Esophagus squamous epithelium (tissue), 5 donors: Measurements from ENCODE around the gene CALCOCO2. TPM values are rescaled to one million over a fixed set of nuclear protein-coding genes. Genes with fewer than 3 reads are reported as not detected.

Experiments
- DNase-seq: peaks from one replicate; lab custom pipeline; 2025; lab: John Stamatoyannopoulos, UW
- H3K27ac ChIP-seq, 4 donors: fragments of 200-600 bp; sonication (generic); one replicate each; pipeline ENCODE4 v1.5.1; 2016 to 2019; ENCODE audit warnings: mild to moderate bottlenecking in 1 of 4
- H3K27me3 ChIP-seq, 4 donors: fragments of 200-600 bp; sonication (generic); 1 replicate in 3 of 4; 2 replicates in 1 of 4; pipeline versions ENCODE4 v1.5.1 to v1.6.0; 2017 to 2021; ENCODE audit warnings: antibody characterized with exemption in 1 of 4
- H3K36me3 ChIP-seq, 3 donors: fragments of 200-600 bp; sonication (generic); one replicate each; pipeline ENCODE4 v1.5.1; 2016 to 2019
- H3K4me1 ChIP-seq, 3 donors: fragments of 200-600 bp; sonication (generic); one replicate each; pipeline ENCODE4 v1.5.1; 2017 to 2019
- H3K4me3 ChIP-seq, 4 donors: fragments of 200-600 bp; sonication (generic); 1 replicate in 3 of 4; 2 replicates in 1 of 4; pipeline ENCODE4 v1.5.1; 2016 to 2019; ENCODE audit warnings: mild to moderate bottlenecking in 2 of 4, moderate library complexity in 1 of 4
- H3K9me3 ChIP-seq, 3 donors: fragments of 200-600 bp; sonication (generic); one replicate each; pipeline ENCODE4 v1.5.1; 2016 to 2019
- CTCF ChIP-seq, 6 experiments: fragments of 450-650 bp in 4 of 6; fragments of 200-600 bp in 2 of 6; sonication (generic) in 2 of 6; IDR thresholded peaks; one replicate each; pipeline ENCODE4 v1.5.1; 2016 to 2019; ENCODE audit warnings: antibody characterized with exemption in 6 of 6, mild to moderate bottlenecking in 4 of 6, moderate library complexity in 4 of 6
- POLR2A ChIP-seq, 4 donors: fragments of 450-650 bp; IDR thresholded peaks; one replicate each; pipeline ENCODE4 v1.6.1; 2017; ENCODE audit warnings: antibody characterized with exemption in 4 of 4, mild to moderate bottlenecking in 4 of 4, moderate library complexity in 3 of 4
- WGBS, 2 donors: methylation state at CpG; one replicate each; pipeline ENCODE4 v1.1.5; 2018; 5-methylcytosine and 5-hydroxymethylcytosine counted together
- intact Hi-C: fragments of 100-400 bp; cut with DNase I; formaldehyde crosslinking; loops from one replicate; pipeline ENCODE4 v1.15.0; 2022
- total RNA-seq, 4 donors: library from RNA; depleted of rRNA; stranded (reverse); fragments of >200 nt; gene quantifications; one replicate each; pipeline ENCODE4 v1.1.0, GENCODE V29; 2016
- donor health status: DM: yes; HTN: yes; CAD: no.

Gene CALCOCO2
- 100 to 1,000 TPM in 1 of 4 donors, 10 to 100 TPM in 3; 62.3 to 129 (median 79.4) TPM for total RNA-seq

DNA sequence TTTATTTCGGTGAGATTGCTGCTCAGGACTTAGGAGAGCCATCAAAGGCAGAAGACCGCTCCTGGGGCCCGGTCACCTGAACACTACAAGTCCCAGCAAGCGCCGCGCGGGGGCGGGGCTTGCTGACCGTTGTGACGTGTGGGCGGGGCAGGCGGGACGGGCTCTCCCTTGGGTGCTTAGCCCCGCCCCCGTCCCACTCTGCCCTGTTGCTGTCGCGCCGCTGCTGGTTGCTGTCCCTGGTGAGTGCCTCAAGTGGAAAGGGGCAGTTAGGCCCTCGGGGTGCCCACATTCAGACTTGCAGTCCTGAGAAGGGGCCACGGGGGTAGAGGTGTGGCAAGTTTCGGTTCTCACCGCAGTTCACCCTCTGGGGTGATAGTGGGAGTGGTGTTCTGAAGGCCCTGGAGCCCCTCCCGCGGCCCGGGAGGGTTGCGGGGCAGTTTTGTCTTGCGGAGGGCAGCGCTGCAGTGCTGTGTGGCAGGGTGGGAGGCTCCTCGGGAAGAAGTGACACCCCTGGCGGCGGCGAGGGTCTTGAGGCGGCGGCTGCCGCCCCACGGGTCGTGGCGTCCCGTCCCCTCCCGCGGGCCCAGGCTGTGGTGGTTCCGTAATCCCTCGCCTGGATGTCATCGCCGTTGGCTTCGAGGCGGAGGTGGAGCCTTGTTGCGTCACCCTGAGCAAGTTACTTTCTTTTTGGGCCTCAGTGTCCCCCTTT lies at the start of gene CALCOCO2:
CALCOCO2 (plus strand) TSS at position 196 of the 709 bp plus-strand sequence. CDS start 10,673 bp downstream, outside the sequence.
- Histone ChIP-seq H3K4me1 (peaks cover 9 to 50% (median 41%) of the 10 kb centered on the region in 3 donors), H3K36me3 (no peaks in the 10 kb centered on the region), H3K4me3 (peak within 1 kb of the TSS; percentile 69 to 98 (median 92)), H3K9me3 (no peaks in the 10 kb centered on the region), H3K27me3 (no peaks in the 10 kb centered on the region), H3K27ac (peak within 1 kb of the TSS; percentile 97 to 99 (median 98))
- intact Hi-C loops, result no loop called here
- peak; percentile 77 for DNase-seq
- TF ChIP-seq CTCF (IDR thresholded peaks at IDR 0.05) (peak in 3 of 6 experiments; percentile 11 to 29 (median 14)), POLR2A (IDR thresholded peaks at IDR 0.05) (peak in 3 of 4 donors; percentile 73 to 92 (median 84))
- WGBS, 2 donors, result 2 to 4% methylated on average over 17 to 25 of the region's 48 CpGs

DNA sequence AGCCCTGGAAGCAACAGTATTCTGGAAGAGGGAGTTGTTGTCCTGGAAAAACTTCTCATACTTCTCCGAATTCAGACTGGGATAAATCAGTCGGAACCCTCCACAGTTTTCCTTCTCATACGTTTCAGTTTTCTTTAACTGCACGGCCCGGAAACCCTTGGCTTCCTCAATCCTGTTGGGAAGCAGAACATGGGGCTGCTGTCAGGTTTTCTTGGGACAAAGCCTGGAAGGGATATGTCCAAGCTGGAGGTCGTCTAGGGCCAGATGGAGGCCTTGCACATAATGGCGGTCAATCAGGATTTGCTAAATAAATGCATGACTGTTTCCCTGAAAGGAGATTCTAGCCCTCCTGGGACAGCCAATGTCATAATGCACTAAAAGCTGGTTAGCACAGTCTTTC lies 43.0 kb upstream of the CALCOCO2 start:
- H3K4me3 ChIP-seq, result no peak overlapping the region
- WGBS, 2 donors, result 59 to 66% methylated on average over 7 of the region's 7 CpGs
- peaks cover 0 to 91% (median 0%) of the 10 kb centered on the region in 4 donors for H3K27me3 ChIP-seq
- TF ChIP-seq CTCF (IDR thresholded peaks at IDR 0.05) (no peak), POLR2A (IDR thresholded peaks at IDR 0.05) (no peak)
- H3K9me3 ChIP-seq, result no peaks in the 10 kb centered on the region
- H3K36me3 ChIP-seq, result no peaks in the 10 kb centered on the region
- H3K27ac ChIP-seq, result no peak overlapping the region
- intact Hi-C loops, result no loop called here
- H3K4me1 ChIP-seq, result peaks cover 0 to 10% (median 0%) of the 10 kb centered on the region in 3 donors
- DNase-seq, result no peak

- 27 to 42% methylated on average over 6 of the region's 9 CpGs for WGBS, 2 donors
- no peak overlapping the region for H3K4me3 ChIP-seq
- H3K27ac ChIP-seq, result no peak overlapping the region
- intact Hi-C loops, result loop anchor here (5.0 to 10.0 kb wide), 2 partner anchors 63 to 116 kb away; partner anchors contain the start of gene HOXB13
- H3K27me3 ChIP-seq, result peaks cover 0 to 99% (median 0%) of the 10 kb centered on the region in 4 donors
- no peak for DNase-seq
- H3K36me3 ChIP-seq, result no peaks in the 10 kb centered on the region
- H3K9me3 ChIP-seq, result no peaks in the 10 kb centered on the region
- peaks cover 0 to 11% (median 0%) of the 10 kb centered on the region in 3 donors for H3K4me1 ChIP-seq
- TF ChIP-seq CTCF (IDR thresholded peaks at IDR 0.05) (no peak), POLR2A (IDR thresholded peaks at IDR 0.05) (no peak)
These were observed 40.2 kb upstream of the CALCOCO2 start for GRCh38 chr17:48790607-48791127.

- peaks cover 0 to 15% (median 0%) of the 10 kb centered on the region in 3 donors for H3K4me1 ChIP-seq
- H3K9me3 ChIP-seq, result no peaks in the 10 kb centered on the region
- no peak overlapping the region for H3K27ac ChIP-seq
- peak; percentile 43 to 79 (median 68) for TF ChIP-seq CTCF (IDR thresholded peaks at IDR 0.05)
- TF ChIP-seq POLR2A (IDR thresholded peaks at IDR 0.05), result no peak
- H3K36me3 ChIP-seq, result no peaks in the 10 kb centered on the region
- 23 to 39% methylated on average over 10 to 13 of the region's 14 CpGs for WGBS, 2 donors
- intact Hi-C loops, result loop anchor here (5.0 to 10.0 kb wide), 2 partner anchors 64 to 117 kb away; partner anchors contain the start of gene HOXB13
- DNase-seq, result no peak
- no peak overlapping the region for H3K4me3 ChIP-seq
- H3K27me3 ChIP-seq, result peaks cover 0 to 99% (median 0%) of the 10 kb centered on the region in 4 donors
These were observed 39.5 kb upstream of the CALCOCO2 start for GRCh38 chr17:48791128-48792032.
